ENCODE data around the gene TBC1D22A.

DNA sequence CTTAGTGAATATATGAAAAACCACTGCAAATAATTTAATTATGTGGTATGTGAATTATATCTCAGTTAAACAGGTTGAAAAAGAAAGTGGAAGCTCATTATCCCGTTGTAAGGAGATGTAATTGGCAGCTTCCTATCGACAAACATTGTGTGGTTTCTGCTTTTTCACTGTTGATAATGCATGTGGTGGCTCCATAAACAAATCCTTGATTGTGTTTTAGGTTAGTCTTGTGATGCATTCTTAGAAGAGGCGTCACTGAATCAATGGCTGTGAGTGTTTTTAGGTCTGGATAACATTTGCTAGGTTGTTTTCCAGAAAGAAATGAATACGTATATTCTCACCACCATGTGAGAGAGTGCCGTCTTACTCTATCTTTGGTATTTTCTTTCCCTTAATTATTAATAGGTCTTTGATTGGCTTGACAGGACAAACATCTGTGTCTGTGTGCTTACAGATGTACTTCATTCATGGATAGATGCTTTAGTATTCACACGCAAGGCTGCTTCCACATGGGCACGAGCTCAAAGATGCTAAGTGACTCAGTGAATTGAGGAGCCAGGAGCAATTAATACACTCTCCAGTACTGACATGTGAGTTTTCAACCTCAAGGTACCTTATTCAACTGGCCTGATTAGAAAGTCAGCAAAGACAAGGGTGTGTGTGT is 166.7 kb downstream of the TBC1D22A start:
- TF ChIP-seq MYC (IDR thresholded peaks at IDR 0.05; ENCODE audit: low read depth, low read length) (no peak), POLR2AphosphoS5 (IDR thresholded peaks at IDR 0.05; ENCODE audit: insufficient read depth, low read depth, low read length) (no peak), EZH2 (IDR thresholded peaks at IDR 0.05; ENCODE audit: borderline replicate concordance, low read depth, low read length, severe bottlenecking) (no peak), POLR2A (IDR thresholded peaks at IDR 0.05; ENCODE audit: low read depth, low read length) (no peak), JUN (IDR thresholded peaks at IDR 0.05; ENCODE audit: borderline replicate concordance, insufficient read depth, insufficient read length, low read depth) (no peak), FOS (IDR thresholded peaks at IDR 0.05; ENCODE audit: borderline replicate concordance, insufficient read depth, low read length) (no peak), GATA2 (IDR thresholded peaks at IDR 0.05; ENCODE audit: insufficient read depth, insufficient read length, low read depth, low read length) (no peak)
- TF ChIP-seq, protein P1, sequence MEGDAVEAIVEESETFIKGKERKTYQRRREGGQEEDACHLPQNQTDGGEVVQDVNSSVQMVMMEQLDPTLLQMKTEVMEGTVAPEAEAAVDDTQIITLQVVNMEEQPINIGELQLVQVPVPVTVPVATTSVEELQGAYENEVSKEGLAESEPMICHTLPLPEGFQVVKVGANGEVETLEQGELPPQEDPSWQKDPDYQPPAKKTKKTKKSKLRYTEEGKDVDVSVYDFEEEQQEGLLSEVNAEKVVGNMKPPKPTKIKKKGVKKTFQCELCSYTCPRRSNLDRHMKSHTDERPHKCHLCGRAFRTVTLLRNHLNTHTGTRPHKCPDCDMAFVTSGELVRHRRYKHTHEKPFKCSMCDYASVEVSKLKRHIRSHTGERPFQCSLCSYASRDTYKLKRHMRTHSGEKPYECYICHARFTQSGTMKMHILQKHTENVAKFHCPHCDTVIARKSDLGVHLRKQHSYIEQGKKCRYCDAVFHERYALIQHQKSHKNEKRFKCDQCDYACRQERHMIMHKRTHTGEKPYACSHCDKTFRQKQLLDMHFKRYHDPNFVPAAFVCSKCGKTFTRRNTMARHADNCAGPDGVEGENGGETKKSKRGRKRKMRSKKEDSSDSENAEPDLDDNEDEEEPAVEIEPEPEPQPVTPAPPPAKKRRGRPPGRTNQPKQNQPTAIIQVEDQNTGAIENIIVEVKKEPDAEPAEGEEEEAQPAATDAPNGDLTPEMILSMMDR (IDR thresholded peaks at IDR 0.05; ENCODE audit: extremely low read depth in 1 of 2, insufficient read depth in 1 of 2, low read depth in 1 of 2, low read length in 2 of 2) = no peak
- TF ChIP-seq, protein P2, sequence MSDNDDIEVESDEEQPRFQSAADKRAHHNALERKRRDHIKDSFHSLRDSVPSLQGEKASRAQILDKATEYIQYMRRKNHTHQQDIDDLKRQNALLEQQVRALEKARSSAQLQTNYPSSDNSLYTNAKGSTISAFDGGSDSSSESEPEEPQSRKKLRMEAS (IDR thresholded peaks at IDR 0.05; ENCODE audit: insufficient read depth, insufficient read length) = no peak
